AG09309 (cell line): ENCODE data around the gene GRM3.

ENCODE experiments used
- DNase-seq: peaks from one replicate; pipeline ENCODE4 v3.0.0-alpha.2; 2010; ENCODE audit warnings: low read depth
- H3K4me3 ChIP-seq: 2 replicates; pipeline ENCODE4 v1.5.1; 2011; ENCODE audit warnings: mild to moderate bottlenecking, low read depth, low read length, moderate library complexity; ENCODE audit not compliant: control insufficient read depth
- TF ChIP-seq, protein P1 (sequence below): IDR thresholded peaks from 2 replicates; pipeline ENCODE4 v1.5.1; 2011; ENCODE audit warnings: mild to moderate bottlenecking, low read depth, low read length, inconsistent platforms; ENCODE audit not compliant: insufficient read depth, control insufficient read depth; ENCODE audit errors: missing control alignments

The GRM3 gene

GRCh38 chr7:86904949-86905834, 261.5 kb downstream of the GRM3 start:
- TF ChIP-seq, protein P1, sequence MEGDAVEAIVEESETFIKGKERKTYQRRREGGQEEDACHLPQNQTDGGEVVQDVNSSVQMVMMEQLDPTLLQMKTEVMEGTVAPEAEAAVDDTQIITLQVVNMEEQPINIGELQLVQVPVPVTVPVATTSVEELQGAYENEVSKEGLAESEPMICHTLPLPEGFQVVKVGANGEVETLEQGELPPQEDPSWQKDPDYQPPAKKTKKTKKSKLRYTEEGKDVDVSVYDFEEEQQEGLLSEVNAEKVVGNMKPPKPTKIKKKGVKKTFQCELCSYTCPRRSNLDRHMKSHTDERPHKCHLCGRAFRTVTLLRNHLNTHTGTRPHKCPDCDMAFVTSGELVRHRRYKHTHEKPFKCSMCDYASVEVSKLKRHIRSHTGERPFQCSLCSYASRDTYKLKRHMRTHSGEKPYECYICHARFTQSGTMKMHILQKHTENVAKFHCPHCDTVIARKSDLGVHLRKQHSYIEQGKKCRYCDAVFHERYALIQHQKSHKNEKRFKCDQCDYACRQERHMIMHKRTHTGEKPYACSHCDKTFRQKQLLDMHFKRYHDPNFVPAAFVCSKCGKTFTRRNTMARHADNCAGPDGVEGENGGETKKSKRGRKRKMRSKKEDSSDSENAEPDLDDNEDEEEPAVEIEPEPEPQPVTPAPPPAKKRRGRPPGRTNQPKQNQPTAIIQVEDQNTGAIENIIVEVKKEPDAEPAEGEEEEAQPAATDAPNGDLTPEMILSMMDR = peak; percentile 66

DNA sequence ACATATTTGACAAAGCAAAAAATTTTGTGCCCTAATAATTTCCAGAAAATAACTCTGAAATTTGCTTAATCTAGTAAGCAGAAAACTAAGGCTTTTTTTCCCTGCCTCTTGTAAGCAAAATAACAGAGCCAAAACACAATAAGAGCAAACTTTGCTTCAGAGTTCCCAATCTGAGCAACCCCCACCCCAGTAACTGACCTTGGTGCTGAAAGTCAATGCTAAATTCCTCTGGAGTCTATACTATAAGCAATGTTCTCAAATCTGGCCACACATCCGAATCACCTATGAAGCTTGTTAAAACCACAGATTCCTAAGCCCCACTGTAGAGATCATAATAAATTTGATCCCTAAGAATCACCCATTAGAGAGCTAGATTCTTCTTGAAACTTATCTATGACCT, 265.2 kb downstream of the GRM3 start:
- TF ChIP-seq, protein P1 = no peak
- H3K4me3 ChIP-seq = no peak overlapping the region

More at GRCh38 chr7:86904949-86905834, 261.5 kb downstream of the GRM3 start:
- no peak overlapping the region for H3K4me3 ChIP-seq
- no peak for DNase-seq

GRCh38 chr7:86911659-86912058, 267.9 kb downstream of the GRM3 start:
- TF ChIP-seq, protein P1 = no peak
- no peak overlapping the region for H3K4me3 ChIP-seq
- DNase-seq = no peak

More for the DNA sequence above, 265.2 kb downstream of the GRM3 start:
- DNase-seq = no peak

DNA sequence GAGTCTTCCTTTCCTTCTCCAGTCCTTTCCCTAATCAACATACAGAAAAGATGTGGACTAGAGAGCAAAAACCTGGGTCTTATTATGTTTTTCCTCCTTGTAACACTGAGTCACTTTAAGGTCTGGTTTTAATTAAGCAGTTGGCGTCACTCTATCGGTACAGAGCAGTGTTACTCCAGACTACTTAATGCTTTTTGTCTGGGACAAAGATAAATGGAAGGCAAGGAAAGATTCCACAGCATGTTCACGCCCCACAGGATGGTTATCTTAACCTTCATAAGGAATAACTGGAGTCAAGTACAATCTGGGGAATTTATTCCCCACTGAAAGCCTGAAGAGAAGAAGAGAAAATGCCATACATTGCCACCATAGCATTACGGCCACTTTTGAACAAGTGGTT, 270.0 kb downstream of the GRM3 start:
- TF ChIP-seq, protein P1 = no peak
- no peak overlapping the region for H3K4me3 ChIP-seq
- peak; percentile 69 for DNase-seq
